GM21786 (cell line): Measurements from ENCODE around the gene SGCD.

Source experiments
- ATAC-seq: cut with Tn5 transposase; IDR thresholded peaks from one replicate; pipeline ENCODE4 v1.9.1; 2021; ENCODE audit not compliant: unreplicated experiment

SGCD gene

DNA sequence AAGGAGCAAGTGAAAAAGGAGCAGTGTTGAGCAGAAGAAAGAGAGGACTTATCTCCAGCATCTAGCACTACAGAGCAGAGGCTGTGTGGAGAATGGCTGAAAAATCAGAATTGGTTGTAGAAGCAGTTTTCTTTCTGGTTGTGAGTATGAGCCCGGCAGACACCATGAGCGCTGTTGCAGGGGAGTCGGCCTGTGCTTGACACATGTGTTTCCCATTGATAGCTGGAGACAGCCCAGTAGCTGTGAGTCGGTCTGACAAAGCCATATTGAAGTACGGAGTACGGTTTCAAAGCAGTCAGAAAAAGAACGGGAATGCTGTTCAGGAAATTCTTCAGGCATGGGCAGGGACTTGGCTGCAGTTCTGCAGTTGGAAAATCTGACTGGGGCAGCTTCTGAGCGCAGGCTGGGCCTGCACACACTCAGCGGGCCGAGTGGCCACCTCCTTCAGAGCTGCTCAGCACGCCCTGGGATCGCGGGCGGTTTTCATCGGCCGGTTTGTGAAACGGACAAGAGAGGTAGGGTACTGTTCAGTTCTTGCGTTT lies at the start of gene SGCD:
SGCD (plus strand) TSS at position 447 of the 542 bp plus-strand sequence.
- no peak for ATAC-seq

DNA sequence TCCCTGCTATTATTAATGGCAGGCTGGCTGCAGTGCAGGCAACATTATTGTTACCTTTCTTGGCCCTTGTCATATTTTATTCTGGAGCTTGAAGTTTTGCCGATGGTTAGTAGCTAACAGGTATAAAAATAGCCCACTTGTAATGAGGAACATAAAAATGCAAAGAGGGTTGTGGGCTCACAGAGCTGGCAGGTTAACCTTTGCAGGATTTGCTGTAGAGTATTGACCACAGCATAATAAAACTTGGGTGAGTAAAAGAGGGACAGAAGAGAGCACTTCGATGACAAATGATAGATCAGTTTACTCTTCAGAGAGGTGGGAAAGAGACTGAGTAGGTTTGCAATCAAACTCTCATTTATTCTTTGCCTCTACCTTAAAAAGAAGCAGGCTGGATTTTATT lies 49.7 kb upstream of the SGCD start:
- ATAC-seq: no peak

DNA sequence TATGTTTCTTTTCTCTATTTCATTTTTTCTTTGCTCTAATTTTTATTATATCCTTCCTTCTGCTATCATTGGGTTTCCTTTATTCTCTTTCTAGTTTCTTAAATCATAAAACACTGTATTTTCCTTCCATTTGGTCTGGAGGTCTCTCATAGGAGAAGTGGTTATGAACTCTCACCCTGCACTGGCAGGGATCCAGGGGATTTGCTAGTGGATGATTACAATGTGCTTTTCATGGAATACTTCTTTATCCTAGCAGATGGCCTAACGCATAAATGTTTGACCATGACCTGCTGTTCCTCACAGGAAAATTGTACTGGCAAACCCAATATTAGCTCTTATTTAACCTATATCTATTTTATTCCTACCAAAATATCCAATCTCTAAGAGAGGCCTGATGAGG lies 31.5 kb upstream of the SGCD start:
- no peak for ATAC-seq

DNA sequence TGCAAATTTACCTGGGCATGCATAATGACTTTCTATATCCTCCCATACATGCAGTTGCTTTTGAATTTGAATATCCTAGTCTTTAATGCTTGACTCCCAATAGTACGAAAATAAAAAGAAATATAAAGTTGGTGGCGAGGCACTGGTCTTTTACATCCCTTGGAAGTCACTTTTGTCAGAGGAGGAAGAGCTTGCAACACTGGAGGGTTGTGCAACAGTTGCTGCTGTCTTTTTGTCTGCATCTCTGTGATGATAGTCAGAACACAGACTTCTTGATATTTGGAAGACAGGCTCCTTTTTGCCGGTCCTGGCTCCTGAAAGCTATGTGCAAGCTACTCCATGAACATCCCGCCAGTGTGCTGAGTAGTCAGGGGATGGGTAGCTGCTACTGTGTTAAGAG lies 16.8 kb upstream of the SGCD start:
- no peak for ATAC-seq

DNA sequence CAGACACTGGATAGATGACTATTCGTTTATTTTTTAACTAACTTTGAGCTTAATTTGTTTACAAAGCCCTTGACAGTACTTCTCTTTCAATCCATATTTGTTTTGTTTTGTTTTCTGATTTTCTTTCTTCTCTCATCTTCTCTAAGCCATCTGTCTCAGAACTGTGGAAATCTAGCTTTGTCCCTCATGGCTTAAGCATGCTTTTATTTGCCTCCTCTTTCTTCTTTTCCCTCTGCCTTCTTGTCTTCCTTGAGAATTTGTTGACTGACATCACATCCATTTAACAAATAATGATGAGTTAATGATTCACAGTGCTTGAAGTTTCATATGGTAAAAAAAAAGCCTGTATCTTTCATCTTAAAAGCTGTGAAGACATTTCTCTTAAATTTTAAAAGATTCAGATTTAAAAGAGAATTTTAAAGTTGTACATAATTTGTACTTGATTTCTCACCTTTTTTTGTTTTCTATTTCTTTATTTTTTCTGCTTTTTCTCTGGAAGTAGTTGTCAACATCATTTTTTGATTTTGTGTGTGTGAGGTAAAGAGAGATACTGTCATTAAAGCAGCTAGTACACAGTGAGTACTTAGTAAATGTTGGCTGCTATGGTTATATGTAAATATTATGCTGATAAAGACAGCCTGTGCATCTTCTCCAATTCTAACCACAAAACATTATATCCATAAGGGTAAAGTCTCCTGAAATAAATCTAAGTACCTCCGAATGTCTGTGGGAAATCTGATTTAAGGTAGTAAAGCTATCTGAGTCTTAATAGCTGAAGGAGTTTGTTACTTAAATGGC lies 13.9 kb upstream of the SGCD start:
- ATAC-seq: no peak

DNA sequence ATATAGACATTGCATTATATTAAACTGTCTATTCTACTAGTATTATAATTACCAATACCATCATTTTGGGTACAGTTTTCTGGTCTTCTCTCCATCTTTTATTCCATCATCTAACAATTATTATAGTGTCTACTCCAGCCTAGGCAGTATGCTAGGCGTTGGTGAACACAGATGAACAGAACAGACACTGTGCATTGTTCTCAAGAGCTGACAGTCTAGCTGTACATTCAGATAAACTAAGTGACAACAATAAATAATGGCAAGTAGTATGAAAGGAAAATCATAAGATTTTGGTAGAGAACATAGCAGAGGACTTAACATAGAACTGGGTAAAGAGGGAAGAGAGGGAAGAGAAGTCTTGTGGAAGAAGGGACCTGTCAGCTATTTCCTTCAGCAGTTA lies 12.5 kb upstream of the SGCD start:
- ATAC-seq: no peak

DNA sequence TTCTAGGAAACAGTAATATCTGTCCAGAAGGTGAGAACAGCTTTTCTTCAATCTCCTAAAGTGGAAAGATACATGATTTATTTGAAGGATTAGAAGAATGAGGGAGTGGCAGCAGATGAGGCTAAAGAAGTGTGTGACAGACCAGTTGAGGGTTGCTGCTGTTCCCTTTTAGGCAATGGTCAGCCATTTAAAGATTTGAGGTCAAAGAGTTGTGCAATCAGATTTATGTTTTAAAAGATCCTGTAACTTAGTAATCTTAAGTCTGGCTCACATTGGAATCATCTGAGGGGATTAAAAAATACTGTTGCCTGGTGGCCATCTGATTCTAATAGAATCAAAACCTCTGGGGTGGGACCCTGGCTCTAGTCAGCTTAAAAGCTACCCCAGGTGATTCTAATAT lies 4.3 kb upstream of the SGCD start:
- ATAC-seq: no peak

DNA sequence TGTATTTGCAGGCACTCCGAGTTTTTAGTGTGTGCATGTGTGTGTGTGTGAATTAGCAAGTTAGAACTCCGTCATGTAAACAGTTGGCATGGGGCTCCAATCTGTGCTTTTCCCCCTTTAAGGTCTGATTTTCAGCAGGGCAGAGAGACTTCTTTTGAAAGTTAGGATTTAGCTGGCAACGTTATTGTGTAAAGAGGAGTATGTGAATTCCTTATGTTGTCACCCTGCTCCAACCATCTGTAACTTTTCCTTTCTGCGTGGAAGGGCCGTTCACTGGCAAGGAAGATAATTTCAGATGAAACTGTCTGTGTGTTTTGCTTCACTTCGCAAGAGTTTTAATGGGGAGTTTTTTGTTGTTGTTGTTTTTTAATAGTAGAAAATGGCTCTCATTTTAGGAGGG lies 332 bp downstream of the SGCD start:
- ATAC-seq: no peak

DNA sequence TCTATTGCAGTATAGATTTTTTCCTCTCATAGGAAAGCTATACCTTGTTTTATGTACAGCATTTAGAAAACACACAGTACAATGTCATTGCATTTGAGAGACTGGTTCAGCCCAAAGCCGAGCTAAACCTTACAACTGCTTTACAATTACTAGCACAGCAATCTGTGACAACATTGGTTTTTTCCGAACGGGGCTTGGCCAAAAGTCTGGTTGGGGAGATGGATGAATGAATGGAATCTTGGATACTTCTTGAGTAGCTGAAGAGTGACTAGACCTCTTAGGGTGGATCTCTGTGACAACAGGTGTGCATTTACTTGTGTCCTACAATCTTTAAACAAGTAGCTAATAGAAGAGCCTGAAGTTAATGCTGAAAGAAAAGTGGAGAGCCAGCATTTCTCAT lies 1.2 kb downstream of the SGCD start:
- no peak for ATAC-seq

DNA sequence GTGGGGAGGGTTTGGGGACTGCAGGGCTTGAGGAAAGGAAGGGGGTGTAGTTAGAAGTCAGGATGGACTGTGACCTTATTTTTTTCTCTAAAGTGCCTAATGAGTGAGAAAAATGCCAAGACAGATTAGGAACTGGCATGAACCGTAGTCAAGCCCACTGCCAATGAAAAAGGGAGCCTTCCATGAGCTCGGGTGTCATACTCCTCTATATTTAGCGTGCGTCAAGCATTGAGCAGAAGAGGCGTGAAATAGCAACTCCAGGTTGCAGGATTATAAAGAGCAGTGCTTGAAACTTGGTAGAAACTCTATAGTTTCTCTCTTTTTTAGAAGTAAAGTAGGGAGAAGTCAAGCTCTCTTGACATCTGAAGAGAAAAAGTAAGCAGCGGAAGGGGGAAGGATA lies 1.8 kb downstream of the SGCD start:
- ATAC-seq: no peak

DNA sequence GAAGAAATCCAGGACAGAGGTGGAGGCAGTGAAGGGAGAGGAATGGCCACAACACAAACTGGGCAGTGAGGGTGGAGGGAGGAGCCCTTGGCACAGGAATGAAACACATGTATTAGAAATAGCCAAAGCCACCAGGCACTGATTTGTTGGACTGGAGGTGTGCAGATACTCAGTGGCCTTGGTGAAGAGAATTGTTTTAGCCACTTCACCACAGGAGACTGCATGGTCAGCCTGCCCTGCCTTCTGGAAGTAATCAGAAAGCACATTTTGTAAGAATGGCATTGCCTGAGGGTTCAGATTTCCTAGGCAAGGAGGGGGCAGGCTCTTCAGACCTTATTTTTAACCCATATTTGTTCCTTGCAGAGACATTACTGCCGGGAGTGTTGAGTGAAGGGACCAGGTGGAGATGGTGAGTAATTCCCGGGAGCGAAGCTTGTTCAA lies 2.2 kb downstream of the SGCD start:
- ATAC-seq: no peak

DNA sequence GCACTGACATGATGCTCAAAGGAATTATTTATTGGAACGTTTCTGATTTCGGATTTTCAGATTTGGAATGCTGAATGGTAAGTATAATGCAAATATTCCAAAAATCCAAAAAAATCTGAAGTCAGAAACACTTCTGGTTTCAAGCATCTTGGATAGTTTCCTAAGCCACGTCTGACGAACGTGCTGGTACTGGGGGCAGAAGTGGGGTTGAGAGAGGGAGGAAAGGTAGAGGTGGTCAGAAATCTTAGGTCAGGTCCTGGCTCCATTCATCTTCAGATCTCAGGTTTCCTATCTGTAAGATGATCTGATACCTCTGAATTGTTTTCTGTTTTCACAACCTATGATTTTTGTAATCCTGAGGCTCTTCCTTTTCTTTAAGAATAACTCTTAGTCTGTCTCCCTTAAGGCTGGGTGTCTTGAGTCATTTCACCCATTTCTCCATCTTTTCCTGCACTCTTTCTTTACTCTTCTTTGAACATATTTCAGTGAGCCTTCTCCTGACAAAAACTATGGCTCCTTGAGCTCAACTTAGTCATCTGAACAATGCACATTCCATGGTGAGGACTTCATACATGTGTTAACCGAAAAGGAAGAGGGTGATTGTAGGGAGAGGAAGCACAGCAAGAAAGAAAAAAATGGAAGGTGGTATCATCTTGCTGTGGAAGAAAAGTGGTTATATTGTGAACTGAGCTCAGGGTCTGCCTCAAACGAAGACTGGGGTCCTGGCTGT lies 3.3 kb downstream of the SGCD start:
- no peak for ATAC-seq

DNA sequence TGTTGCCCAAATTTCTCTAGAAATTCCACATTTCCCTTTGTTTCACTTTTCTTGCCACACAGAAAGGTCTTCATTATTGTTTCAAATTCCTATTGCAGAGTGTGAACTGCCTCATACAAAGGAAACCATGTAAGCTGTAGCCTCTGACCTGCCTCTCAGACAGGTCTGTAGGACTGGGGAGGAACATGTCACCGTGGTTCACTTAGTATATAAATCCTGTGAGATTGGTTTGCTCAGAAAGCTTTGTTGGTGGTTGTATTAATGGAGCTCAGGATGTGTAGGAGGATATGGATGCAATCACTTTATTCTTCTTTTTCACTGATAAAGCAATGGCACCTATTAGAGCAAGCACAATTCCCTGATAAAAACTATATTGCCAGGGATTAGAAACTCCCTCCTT lies 4.2 kb downstream of the SGCD start:
- ATAC-seq: no peak

DNA sequence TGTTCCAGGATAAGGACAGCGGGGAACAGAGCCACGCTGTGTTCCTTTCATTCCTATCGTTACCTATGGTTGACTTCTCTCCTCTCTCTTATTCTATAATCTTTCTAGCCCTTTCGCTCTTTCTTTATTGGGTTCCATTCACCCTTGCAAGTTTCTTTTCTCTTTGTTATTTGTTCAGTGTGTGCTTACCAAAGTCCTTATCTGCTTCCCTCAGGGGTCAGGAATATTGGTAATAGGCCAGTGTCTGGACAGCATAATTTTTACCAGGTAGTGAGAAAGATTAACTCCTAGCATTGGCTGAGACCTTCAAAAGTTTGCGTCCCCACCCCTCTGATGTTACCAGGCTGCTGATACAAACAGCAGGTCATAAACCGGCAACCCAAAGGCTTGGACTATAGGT lies 4.9 kb downstream of the SGCD start:
- no peak for ATAC-seq

DNA sequence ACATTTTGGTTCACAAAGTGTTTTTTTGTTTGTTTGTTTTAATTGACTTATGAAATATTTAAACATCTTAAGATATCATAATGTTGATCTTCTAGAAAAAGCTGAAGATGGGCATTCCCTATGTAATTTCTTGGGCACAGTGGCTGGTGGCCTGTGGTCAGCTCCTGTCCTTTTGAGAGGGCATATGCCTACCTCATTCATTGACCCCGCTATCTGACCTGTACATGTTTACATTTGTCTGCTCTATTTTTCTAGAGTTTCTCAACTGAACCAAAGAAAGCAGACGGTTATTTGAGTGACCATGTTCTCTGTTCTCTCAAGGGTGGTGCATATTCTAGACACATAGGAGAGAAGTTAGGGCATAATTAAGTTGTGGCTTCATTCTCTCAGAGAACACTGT lies 5.3 kb downstream of the SGCD start:
- no peak for ATAC-seq

DNA sequence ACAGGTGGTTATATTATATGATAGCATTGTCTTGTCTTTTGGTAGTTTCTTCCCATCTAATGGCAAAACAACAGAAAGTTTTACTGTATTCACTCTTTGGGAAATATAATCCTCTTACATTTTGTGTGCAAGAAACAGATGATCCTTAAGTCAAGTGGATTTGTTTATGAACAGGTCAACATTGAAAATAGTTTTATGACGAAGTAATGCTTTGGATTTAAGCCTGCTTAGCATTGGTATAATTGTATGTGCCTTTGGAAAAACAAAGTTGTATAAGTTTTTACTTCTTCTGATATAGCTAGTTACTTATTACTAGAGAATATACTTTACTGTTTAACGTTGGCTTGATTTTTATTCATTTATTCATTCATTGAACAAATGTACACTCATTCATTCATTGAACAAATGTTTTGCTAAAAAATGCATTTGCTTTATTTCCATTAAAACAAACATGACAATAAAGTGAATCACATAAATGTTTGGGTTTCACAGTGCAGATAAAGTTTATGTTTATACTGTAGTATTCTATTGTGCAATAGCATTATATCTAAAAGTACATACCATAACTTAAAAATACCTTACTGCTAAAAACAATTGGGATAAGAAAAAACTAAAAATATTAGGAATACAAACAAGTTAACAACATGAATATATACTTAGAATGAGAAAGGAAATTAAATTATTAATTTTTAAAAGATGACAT lies 12.3 kb downstream of the SGCD start:
- no peak for ATAC-seq

DNA sequence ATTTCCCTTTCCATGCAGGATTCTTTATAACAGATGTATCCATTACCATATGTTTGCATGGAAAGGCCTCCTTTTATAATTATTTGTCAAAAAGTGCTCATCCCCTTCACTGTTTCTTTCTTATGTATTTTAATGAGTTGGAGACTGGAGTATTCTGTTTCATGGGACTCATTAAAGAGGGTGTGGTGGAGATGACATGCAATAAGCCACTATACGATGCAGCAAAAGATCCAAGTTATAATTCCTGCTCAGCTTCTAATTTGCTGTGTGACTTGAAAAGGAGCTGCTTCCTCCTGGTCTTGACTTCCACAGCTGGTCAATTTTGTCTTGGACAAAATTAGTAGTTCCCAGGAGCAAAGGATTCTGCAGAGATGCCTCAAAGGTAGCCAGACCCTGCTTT lies 13.9 kb downstream of the SGCD start:
- ATAC-seq: no peak

DNA sequence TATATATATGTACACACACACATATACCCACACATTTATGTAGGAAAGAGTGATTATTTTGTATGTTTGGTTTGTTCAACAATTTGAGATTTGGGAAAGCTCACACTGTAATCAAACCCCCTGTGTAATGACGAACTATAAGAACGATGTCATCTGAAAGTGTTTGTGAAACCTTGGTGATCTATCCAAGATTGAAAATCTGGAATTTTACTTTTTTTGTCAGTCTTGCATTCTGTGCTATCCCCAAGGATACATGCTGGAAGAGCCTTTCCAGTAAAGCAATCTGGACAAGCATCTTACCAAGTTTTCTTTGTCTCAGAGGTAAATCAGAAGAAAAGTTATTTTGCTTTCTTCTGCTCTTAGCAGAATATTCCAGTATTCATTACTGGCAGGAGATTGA lies 23.3 kb downstream of the SGCD start:
- ATAC-seq: no peak

DNA sequence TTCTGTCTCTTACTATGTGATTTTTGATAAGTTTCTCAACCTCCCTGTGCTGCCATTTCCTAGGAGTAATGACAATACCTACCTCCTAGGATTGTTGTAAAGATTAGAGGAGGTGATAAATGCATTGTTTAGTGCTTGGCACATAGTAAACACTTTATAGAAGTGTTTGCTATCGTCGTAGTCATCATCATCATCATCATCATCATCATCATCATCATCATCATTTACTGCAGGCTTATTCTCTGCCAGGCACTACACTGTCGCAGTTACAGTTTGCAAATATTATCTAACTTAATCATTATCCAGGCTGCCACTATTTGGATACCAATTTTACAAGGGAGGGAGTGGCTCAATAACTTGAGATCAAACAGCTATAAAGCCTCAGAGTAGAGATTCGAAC lies 24.5 kb downstream of the SGCD start:
- ATAC-seq: no peak

DNA sequence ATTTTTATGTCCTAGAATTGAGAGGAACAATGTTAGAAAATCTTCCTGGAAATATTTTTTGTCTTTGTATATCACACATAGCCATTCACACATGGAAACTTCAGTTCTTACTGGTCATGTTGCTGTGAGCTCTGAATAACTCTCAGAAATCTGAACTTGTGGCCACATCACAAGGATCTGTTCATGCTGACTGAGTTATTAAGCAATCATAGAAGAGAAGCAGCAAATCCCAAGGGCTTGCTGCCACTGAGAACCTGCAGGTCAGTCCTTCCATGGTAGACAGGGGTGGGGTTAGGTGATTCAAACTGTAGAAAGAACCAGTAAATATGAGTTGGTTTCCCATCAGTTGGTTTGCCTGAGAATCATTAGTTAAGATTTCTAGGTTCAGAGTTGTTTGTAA lies 27.6 kb downstream of the SGCD start:
- ATAC-seq: no peak

DNA sequence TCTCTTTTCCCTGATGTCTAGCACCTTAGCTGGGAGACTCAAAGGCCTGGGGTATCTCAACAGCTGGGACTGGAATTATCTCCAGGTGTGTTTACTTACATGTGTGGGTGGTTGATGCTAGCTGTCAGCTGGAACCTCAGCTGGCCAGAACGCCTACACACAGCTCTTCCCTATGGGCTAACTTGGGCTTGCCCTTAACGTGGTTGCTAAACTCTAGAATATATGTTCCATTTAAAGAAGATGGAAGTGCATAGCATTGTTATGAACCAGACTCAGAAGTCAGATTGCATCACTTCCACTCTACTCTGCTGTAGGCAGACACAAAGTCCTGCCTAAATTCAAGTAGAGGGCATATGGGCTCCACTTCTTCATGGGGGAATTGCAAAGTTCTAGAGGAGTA lies 29.3 kb downstream of the SGCD start:
- ATAC-seq: no peak

DNA sequence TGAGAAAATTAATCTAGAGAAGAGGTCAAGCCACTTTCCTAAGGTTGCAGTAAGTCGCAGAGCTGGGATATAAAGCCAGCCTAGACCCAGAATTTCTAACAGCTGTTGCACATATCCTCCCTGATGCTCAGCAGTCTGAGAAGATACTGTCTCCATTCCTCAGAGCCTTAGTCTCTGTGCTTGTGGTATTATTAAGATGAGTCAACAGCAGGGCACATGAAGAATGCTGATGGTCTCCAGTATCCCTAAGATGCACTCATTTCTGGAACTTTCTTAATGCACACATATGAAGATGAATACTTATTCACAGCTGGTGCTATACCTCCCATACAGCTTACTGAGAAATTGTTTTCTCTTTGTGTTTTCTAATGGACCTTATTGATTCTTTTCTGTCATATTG lies 32.5 kb downstream of the SGCD start:
- ATAC-seq: peak; percentile 47
